ENCODE measurements around the gene PIK3C3.
"Not testable (repeated sequence)": the region's sequence is repeated elsewhere in the genome, so short reads cannot be mapped to it uniquely, and the experiment has no call there.

Gene PIK3C3

GRCh38 chr18:42045346-42045745, 90.3 kb downstream of the PIK3C3 start:
- Histone ChIP-seq H2AFZ (ENCODE audit: insufficient read depth, low read length, poor library complexity) (no peak overlapping the region), H3K4ac (ENCODE audit: low read depth, low read length) (no peak overlapping the region), H2BK12ac (ENCODE audit: low read length) (no peak overlapping the region), H3K79me2 (ENCODE audit: control insufficient read depth, insufficient read depth, low read length, poor library complexity) (no peaks in the 10 kb centered on the region), H4K8ac (ENCODE audit: low read depth, low read length) (no peak overlapping the region), H3K9me3 (ENCODE audit: insufficient read depth, low read depth, low read length) (no peaks in the 10 kb centered on the region), H2BK120ac (ENCODE audit: insufficient read depth, low read length, poor library complexity) (no peak overlapping the region), H3K4me3 (ENCODE audit: low read depth, low read length) (no peak overlapping the region), H3K9ac (ENCODE audit: low read length) (no peak overlapping the region), H2BK5ac (ENCODE audit: low read depth, low read length, poor library complexity) (no peak overlapping the region), H3K27ac (ENCODE audit: low read depth, low read length) (no peak overlapping the region), H3K4me1 (ENCODE audit: control insufficient read depth in 1 of 2, insufficient read depth in 2 of 2, low read length in 2 of 2) (no peaks in the 10 kb centered on the region), H3K23ac (ENCODE audit: low read length) (no peak overlapping the region), H4K12ac (ENCODE audit: low read depth, low read length) (no peak overlapping the region), H3K27me3 (ENCODE audit: insufficient read depth, low read length) (no peaks in the 10 kb centered on the region), H3K36me3 (ENCODE audit: control insufficient read depth in 1 of 2, insufficient read depth in 2 of 2, low read length in 2 of 2) (peaks cover 7% of the 10 kb centered on the region in 2 experiments), H4K91ac (ENCODE audit: low read depth, low read length) (no peak overlapping the region), H3K14ac (ENCODE audit: low read length) (no peak overlapping the region), H3K79me1 (ENCODE audit: low read length) (no peaks in the 10 kb centered on the region), H3K4me2 (ENCODE audit: low read length) (no peak overlapping the region), H2AK5ac (ENCODE audit: low read length) (no peak overlapping the region), H3K18ac (ENCODE audit: low read length) (no peak overlapping the region)
- WGBS (ENCODE audit: extremely low coverage, insufficient coverage, insufficient read length), result no CpG with 5 or more reads among the region's 1 CpG
- no peak for DNase-seq

- Histone ChIP-seq H4K12ac (ENCODE audit: low read depth, low read length) (no peak overlapping the region), H3K4ac (ENCODE audit: low read depth, low read length) (no peak overlapping the region)
Measured at GRCh38 chr18:42047721-42048120, 92.7 kb downstream of the PIK3C3 start.

GRCh38 chr18:42048158-42048557, 93.1 kb downstream of the PIK3C3 start:
- H3K4me1 ChIP-seq (ENCODE audit: control insufficient read depth in 1 of 2, insufficient read depth in 2 of 2, low read length in 2 of 2), result no peaks in the 10 kb centered on the region
- H3K4ac ChIP-seq (ENCODE audit: low read depth, low read length), result no peak overlapping the region
- H3K18ac ChIP-seq (ENCODE audit: low read length), result no peak overlapping the region
- DNase-seq, result peak in 1 of 2 donors; percentile 49
- no CpG with 5 or more reads among the region's 2 CpGs for WGBS (ENCODE audit: extremely low coverage, insufficient coverage, insufficient read length)
- H3K4me2 ChIP-seq (ENCODE audit: low read length), result no peak overlapping the region
- no peak overlapping the region for H2AK5ac ChIP-seq (ENCODE audit: low read length)
- H4K12ac ChIP-seq (ENCODE audit: low read depth, low read length), result no peak overlapping the region
- no peak overlapping the region for H3K4me3 ChIP-seq (ENCODE audit: low read depth, low read length)
- H3K27ac ChIP-seq (ENCODE audit: low read depth, low read length), result no peak overlapping the region
- no peak overlapping the region for H2AFZ ChIP-seq (ENCODE audit: insufficient read depth, low read length, poor library complexity)
- no peaks in the 10 kb centered on the region for H3K79me1 ChIP-seq (ENCODE audit: low read length)
- no peaks in the 10 kb centered on the region for H3K9me3 ChIP-seq (ENCODE audit: insufficient read depth, low read depth, low read length)
- no peak overlapping the region for H2BK12ac ChIP-seq (ENCODE audit: low read length)
- H3K79me2 ChIP-seq (ENCODE audit: control insufficient read depth, insufficient read depth, low read length, poor library complexity), result no peaks in the 10 kb centered on the region
- H4K91ac ChIP-seq (ENCODE audit: low read depth, low read length), result no peak overlapping the region
- no peak overlapping the region for H4K8ac ChIP-seq (ENCODE audit: low read depth, low read length)
- no peak overlapping the region for H3K23ac ChIP-seq (ENCODE audit: low read length)
- no peak overlapping the region for H3K9ac ChIP-seq (ENCODE audit: low read length)
- H3K36me3 ChIP-seq (ENCODE audit: control insufficient read depth in 1 of 2, insufficient read depth in 2 of 2, low read length in 2 of 2), result peaks cover 4 to 5% of the 10 kb centered on the region in 2 experiments
- H3K27me3 ChIP-seq (ENCODE audit: insufficient read depth, low read length), result no peaks in the 10 kb centered on the region
- H2BK5ac ChIP-seq (ENCODE audit: low read depth, low read length, poor library complexity), result no peak overlapping the region
- no peak overlapping the region for H2BK120ac ChIP-seq (ENCODE audit: insufficient read depth, low read length, poor library complexity)
- no peak overlapping the region for H3K14ac ChIP-seq (ENCODE audit: low read length)

More at GRCh38 chr18:42047721-42048120, 92.7 kb downstream of the PIK3C3 start:
- Histone ChIP-seq H3K9ac (ENCODE audit: low read length) (no peak overlapping the region), H2BK5ac (ENCODE audit: low read depth, low read length, poor library complexity) (no peak overlapping the region), H3K36me3 (ENCODE audit: control insufficient read depth in 1 of 2, insufficient read depth in 2 of 2, low read length in 2 of 2) (peaks cover 4 to 5% of the 10 kb centered on the region in 2 experiments), H3K23ac (ENCODE audit: low read length) (no peak overlapping the region), H3K4me2 (ENCODE audit: low read length) (no peak overlapping the region), H3K79me2 (ENCODE audit: control insufficient read depth, insufficient read depth, low read length, poor library complexity) (no peaks in the 10 kb centered on the region), H4K91ac (ENCODE audit: low read depth, low read length) (no peak overlapping the region), H2AFZ (ENCODE audit: insufficient read depth, low read length, poor library complexity) (no peak overlapping the region), H2AK5ac (ENCODE audit: low read length) (no peak overlapping the region), H3K79me1 (ENCODE audit: low read length) (no peaks in the 10 kb centered on the region), H3K4me1 (ENCODE audit: control insufficient read depth in 1 of 2, insufficient read depth in 2 of 2, low read length in 2 of 2) (no peaks in the 10 kb centered on the region), H3K27me3 (ENCODE audit: insufficient read depth, low read length) (no peaks in the 10 kb centered on the region), H2BK120ac (ENCODE audit: insufficient read depth, low read length, poor library complexity) (no peak overlapping the region), H3K9me3 (ENCODE audit: insufficient read depth, low read depth, low read length) (no peaks in the 10 kb centered on the region), H2BK12ac (ENCODE audit: low read length) (no peak overlapping the region), H3K4me3 (ENCODE audit: low read depth, low read length) (no peak overlapping the region), H3K18ac (ENCODE audit: low read length) (no peak overlapping the region), H4K8ac (ENCODE audit: low read depth, low read length) (no peak overlapping the region), H3K27ac (ENCODE audit: low read depth, low read length) (no peak overlapping the region), H3K14ac (ENCODE audit: low read length) (no peak overlapping the region)
- DNase-seq, result no peak

GRCh38 chr18:42049536-42049935, 94.5 kb downstream of the PIK3C3 start:
- H3K4me3 ChIP-seq (ENCODE audit: low read depth, low read length); H2BK12ac ChIP-seq (ENCODE audit: low read length); H3K27me3 ChIP-seq (ENCODE audit: insufficient read depth, low read length); H3K23ac ChIP-seq (ENCODE audit: low read length); H2AK5ac ChIP-seq (ENCODE audit: low read length); H3K79me1 ChIP-seq (ENCODE audit: low read length); H2AFZ ChIP-seq (ENCODE audit: insufficient read depth, low read length, poor library complexity); H3K79me2 ChIP-seq (ENCODE audit: control insufficient read depth, insufficient read depth, low read length, poor library complexity); H4K8ac ChIP-seq (ENCODE audit: low read depth, low read length); H3K27ac ChIP-seq (ENCODE audit: low read depth, low read length); H3K4me1 ChIP-seq (ENCODE audit: control insufficient read depth in 1 of 2, insufficient read depth in 2 of 2, low read length in 2 of 2); DNase-seq; H3K36me3 ChIP-seq (ENCODE audit: control insufficient read depth in 1 of 2, insufficient read depth in 2 of 2, low read length in 2 of 2); H3K4me2 ChIP-seq (ENCODE audit: low read length); H2BK5ac ChIP-seq (ENCODE audit: low read depth, low read length, poor library complexity); H2BK120ac ChIP-seq (ENCODE audit: insufficient read depth, low read length, poor library complexity); H4K91ac ChIP-seq (ENCODE audit: low read depth, low read length); H3K14ac ChIP-seq (ENCODE audit: low read length); H3K18ac ChIP-seq (ENCODE audit: low read length); H3K9me3 ChIP-seq (ENCODE audit: insufficient read depth, low read depth, low read length); H3K9ac ChIP-seq (ENCODE audit: low read length); H3K4ac ChIP-seq (ENCODE audit: low read depth, low read length); H4K12ac ChIP-seq (ENCODE audit: low read depth, low read length): not testable (repeated sequence)
- WGBS (ENCODE audit: extremely low coverage, insufficient coverage, insufficient read length), result no CpG with 5 or more reads among the region's 15 CpGs
